ENCODE results near the gene GGT6.

The GGT6 gene

DNA sequence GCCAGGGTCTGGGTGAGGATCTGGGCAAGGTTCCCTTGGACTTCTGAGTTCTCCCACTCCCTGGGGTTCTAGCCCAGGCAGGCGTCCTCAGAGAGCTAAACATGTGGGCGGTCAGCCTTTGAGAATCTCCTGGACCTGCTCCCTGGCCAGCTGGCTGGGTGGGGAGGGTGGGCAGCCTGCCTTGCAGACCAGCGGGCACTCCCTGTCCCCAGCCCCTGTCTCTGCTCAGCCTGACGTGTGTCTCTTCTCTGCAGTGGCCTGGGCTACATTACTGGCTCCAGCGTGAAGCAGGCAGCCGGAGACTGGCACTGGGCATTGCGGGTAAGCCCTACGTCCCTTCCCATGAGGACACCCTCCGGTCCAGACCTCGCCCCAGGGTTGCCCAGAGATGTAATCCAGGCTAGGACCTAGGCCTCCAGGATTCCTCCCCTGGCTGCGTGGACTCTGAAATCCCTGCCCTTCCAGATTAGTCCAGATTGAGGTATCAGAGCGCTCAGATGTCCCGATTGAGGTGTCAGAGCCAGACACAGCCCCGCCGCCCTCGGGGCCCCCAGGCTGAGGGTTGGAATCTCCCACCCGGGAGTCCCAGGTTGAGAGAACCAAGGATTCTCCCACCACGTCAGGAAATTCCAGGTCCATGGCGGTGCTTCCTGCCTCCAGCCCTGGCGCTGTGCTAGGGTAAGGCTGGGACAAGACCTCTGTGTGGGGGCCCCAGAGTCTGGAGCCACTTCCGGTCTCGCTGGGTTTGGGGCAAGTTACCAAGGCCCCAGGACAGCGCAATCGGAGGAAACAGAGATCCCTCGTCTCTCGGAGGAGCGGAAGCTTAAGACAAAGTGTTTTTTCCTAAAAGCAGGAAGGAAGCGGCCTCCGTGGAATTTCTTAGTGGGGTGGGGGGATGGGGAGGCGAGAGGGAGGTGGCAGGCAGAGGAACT, 29.3 kb downstream of the GGT6 start:
- H3K4me1 ChIP-seq (ENCODE audit: control insufficient read depth, insufficient read depth, low read length) = peaks cover 22% of the 10 kb centered on the region
- H3K27ac ChIP-seq (ENCODE audit: low read length) = no peak overlapping the region
- H3K9me3 ChIP-seq (ENCODE audit: control insufficient read depth in 2 of 2, low read length in 2 of 2) = no peaks in the 10 kb centered on the region
- no peaks in the 10 kb centered on the region for H3K36me3 ChIP-seq (ENCODE audit: control insufficient read depth in 2 of 2, insufficient read depth in 2 of 2, low read length in 2 of 2)
- no peak overlapping the region for H3K4me3 ChIP-seq (ENCODE audit: low read length in 2 of 2)
- H3K27me3 ChIP-seq (ENCODE audit: control insufficient read depth in 1 of 2, insufficient read depth in 2 of 2, low read length in 2 of 2) = peaks cover 0 to 2% of the 10 kb centered on the region in 2 donors
- no peak overlapping the region for H3K9ac ChIP-seq (ENCODE audit: low read length in 2 of 2)

DNA sequence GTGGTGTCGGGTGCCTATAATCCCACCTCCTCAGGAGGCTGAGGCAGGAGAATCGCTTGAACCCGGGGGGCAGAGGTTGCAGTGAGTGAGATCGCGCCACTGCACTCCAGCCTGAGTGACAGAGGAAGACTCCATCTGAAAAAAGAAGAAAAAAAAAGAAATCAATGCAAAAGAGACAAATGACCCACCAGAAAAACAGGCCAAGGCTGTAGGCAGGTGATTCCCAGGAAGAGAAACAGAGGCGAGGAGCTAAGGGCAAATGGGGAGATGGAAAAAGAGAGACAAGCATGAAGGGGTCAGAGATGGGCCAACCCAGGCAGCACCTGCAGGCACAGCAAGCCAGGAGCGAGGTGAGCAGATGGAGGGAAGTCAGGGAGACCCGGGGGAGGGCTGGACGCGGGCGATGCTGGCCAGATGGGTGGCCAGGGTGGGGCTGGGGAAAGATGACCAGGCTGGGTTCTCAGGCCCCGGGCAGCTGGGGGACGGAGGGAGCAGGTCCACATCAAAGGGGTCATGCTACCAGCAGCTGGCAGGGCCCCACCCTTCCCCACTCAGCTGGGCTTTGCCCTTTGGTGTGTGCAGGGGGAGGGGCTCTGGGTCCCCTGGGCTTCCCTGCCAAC, 30.7 kb downstream of the GGT6 start:
- Histone ChIP-seq H3K4me1 (ENCODE audit: control insufficient read depth, insufficient read depth, low read length) (peaks cover 13% of the 10 kb centered on the region), H3K27ac (ENCODE audit: low read length) (no peak overlapping the region), H3K27me3 (ENCODE audit: control insufficient read depth in 1 of 2, insufficient read depth in 2 of 2, low read length in 2 of 2) (peaks cover 0 to 2% of the 10 kb centered on the region in 2 donors), H3K9ac (ENCODE audit: low read length in 2 of 2) (no peak overlapping the region), H3K9me3 (ENCODE audit: control insufficient read depth in 2 of 2, low read length in 2 of 2) (no peaks in the 10 kb centered on the region), H3K36me3 (ENCODE audit: control insufficient read depth in 2 of 2, insufficient read depth in 2 of 2, low read length in 2 of 2) (no peaks in the 10 kb centered on the region), H3K4me3 (ENCODE audit: low read length in 2 of 2) (no peak overlapping the region)

DNA sequence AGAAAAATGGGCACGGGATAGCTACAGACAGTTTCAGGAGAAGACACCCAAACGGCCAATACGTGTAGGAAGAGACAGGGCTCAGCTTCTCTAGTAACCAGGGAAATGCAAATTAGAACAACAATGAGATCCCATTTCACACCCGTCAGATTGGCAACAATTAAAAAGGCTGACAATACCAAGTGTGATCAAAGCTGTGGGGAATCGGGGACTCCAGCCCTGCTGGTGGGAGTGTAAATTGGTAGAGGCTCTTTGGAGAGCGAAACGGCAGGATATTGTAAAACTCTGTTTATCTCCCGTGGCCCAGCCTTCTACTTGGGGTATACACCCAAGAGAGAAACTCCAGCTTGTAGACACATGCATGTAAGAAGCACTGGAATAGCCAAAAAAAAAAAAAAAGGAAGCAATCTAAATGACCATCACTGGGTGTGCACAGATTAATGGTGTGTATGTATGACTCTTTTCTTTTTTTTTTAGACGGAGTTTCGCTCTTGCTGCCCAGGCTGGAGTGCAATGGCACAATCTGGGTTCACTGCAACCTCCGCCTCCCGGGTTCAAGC, 32.7 kb downstream of the GGT6 start:
- H3K4me1 ChIP-seq (ENCODE audit: control insufficient read depth, insufficient read depth, low read length) = peaks cover 3% of the 10 kb centered on the region
- no peaks in the 10 kb centered on the region for H3K36me3 ChIP-seq (ENCODE audit: control insufficient read depth in 2 of 2, insufficient read depth in 2 of 2, low read length in 2 of 2)
- H3K27me3 ChIP-seq (ENCODE audit: control insufficient read depth in 1 of 2, insufficient read depth in 2 of 2, low read length in 2 of 2) = peaks cover 0 to 2% of the 10 kb centered on the region in 2 donors
- H3K9ac ChIP-seq (ENCODE audit: low read length in 2 of 2) = no peak overlapping the region
- H3K9me3 ChIP-seq (ENCODE audit: control insufficient read depth in 2 of 2, low read length in 2 of 2) = no peaks in the 10 kb centered on the region
- H3K4me3 ChIP-seq (ENCODE audit: low read length in 2 of 2) = no peak overlapping the region
- no peak overlapping the region for H3K27ac ChIP-seq (ENCODE audit: low read length)

DNA sequence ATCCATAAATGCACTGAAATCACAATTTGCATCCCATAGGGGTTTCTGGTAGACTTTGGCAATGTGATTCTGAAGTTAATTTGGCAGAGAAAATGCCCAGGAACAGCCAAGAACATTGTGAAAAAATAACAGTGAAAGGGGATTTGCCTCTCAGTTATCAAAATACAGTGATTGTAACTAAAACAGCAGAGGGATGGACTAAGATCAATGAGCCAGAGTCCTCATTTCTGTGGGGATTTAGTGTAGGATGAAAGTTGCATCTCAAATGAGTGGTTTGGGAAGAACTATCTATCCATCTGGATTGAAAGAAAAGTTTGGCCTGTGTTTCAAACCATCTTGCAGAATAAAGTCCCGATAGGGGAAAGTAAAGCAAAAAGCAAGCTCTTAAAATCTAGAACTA, 33.2 kb downstream of the GGT6 start:
- Histone ChIP-seq H3K27ac (ENCODE audit: low read length) (no peak overlapping the region), H3K36me3 (ENCODE audit: control insufficient read depth in 2 of 2, insufficient read depth in 2 of 2, low read length in 2 of 2) (no peaks in the 10 kb centered on the region), H3K27me3 (ENCODE audit: control insufficient read depth in 1 of 2, insufficient read depth in 2 of 2, low read length in 2 of 2) (no peaks in the 10 kb centered on the region), H3K9me3 (ENCODE audit: control insufficient read depth in 2 of 2, low read length in 2 of 2) (no peaks in the 10 kb centered on the region), H3K9ac (ENCODE audit: low read length in 2 of 2) (no peak overlapping the region), H3K4me1 (ENCODE audit: control insufficient read depth, insufficient read depth, low read length) (peaks cover 3% of the 10 kb centered on the region), H3K4me3 (ENCODE audit: low read length in 2 of 2) (no peak overlapping the region)

DNA sequence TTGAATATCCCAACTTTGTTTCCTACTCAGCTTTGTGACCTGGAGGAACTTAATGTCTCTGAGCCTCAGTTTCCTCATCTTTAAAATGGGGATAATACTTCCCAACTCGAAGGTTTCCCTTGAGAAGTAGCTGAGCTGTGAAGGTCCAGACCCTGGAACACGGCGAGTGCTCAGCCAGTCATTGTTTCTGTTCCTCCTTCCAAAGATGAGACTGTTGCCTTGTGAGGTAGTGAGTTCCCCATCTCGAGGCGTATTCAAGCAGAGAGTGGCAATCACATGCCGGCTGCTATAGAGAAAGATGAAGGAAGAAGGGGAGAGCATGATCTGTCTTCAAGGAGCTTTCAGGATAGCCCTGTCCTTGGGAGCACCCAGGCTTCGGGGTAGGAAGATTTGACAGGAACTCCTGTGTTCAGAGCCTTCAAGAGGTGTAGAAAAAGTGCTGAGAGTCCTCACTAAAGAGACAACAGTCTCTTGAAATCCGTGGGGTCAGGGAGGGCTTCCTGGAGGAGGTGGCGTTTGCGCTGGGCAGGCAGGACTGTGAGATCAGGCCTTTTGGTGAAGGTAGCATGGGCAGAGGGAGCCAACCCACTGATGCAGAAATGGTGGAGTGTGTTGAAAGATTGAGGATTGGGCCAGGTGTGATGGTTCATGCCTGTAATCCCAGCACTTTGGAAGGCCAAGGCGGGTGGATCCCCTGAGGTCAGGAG, 34.5 kb downstream of the GGT6 start:
- Histone ChIP-seq H3K36me3 (ENCODE audit: control insufficient read depth in 2 of 2, insufficient read depth in 2 of 2, low read length in 2 of 2) (no peaks in the 10 kb centered on the region), H3K27ac (ENCODE audit: low read length) (no peak overlapping the region), H3K9ac (ENCODE audit: low read length in 2 of 2) (no peak overlapping the region), H3K4me3 (ENCODE audit: low read length in 2 of 2) (no peak overlapping the region), H3K27me3 (ENCODE audit: control insufficient read depth in 1 of 2, insufficient read depth in 2 of 2, low read length in 2 of 2) (no peaks in the 10 kb centered on the region), H3K4me1 (ENCODE audit: control insufficient read depth, insufficient read depth, low read length) (peaks cover 3% of the 10 kb centered on the region), H3K9me3 (ENCODE audit: control insufficient read depth in 2 of 2, low read length in 2 of 2) (no peaks in the 10 kb centered on the region)

DNA sequence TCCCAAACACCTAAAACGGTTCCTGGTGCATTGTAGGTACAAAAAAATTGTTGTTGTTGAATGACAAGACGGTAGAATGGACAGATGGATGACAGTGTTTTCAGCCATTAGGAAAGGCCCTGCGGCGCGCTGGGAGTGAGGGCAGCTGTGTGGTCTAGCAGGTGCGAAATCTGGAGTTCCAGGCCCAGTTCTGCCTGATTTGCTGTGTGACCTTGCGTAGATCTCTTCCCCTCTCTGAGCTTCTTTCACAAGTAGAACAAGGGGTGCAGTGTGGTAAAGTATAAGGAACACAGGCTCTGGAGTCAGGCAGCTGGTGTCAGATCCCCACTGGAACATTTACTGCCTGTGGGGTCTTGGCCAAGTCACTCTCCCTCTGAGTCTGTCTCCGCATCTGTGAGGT, 36.4 kb downstream of the GGT6 start:
- no peak overlapping the region for H3K27ac ChIP-seq (ENCODE audit: low read length)

DNA sequence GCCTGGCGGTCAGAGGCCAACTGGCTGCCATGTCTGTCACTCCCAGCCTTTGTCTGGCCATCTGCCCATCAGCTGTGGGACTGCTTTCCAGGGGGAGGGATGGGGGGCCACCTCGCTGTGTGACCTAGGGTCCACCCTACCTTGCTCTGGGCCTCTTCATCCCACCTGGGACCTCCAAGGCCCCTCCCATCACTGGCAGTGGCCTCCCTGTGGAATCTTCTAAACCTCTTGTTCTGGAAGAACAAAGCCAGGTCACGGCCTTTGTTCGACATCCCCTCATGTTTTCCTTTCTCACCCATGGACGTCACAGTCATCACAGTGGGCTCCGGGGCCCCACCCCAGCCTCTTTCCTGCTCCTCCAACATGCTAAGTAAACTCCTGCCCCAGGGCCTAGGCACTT, 37.7 kb downstream of the GGT6 start:
- H3K27ac ChIP-seq (ENCODE audit: low read length) = no peak overlapping the region
- H3K4me3 ChIP-seq (ENCODE audit: low read length in 2 of 2) = no peak overlapping the region
- H3K9me3 ChIP-seq (ENCODE audit: control insufficient read depth in 2 of 2, low read length in 2 of 2) = no peaks in the 10 kb centered on the region
- H3K4me1 ChIP-seq (ENCODE audit: control insufficient read depth, insufficient read depth, low read length) = peaks cover 7% of the 10 kb centered on the region
- no peaks in the 10 kb centered on the region for H3K27me3 ChIP-seq (ENCODE audit: control insufficient read depth in 1 of 2, insufficient read depth in 2 of 2, low read length in 2 of 2)
- no peaks in the 10 kb centered on the region for H3K36me3 ChIP-seq (ENCODE audit: control insufficient read depth in 2 of 2, insufficient read depth in 2 of 2, low read length in 2 of 2)
- no peak overlapping the region for H3K9ac ChIP-seq (ENCODE audit: low read length in 2 of 2)

More for the DNA sequence above, 36.4 kb downstream of the GGT6 start:
- H3K4me1 ChIP-seq (ENCODE audit: control insufficient read depth, insufficient read depth, low read length) = peaks cover 7% of the 10 kb centered on the region
- no peak overlapping the region for H3K9ac ChIP-seq (ENCODE audit: low read length in 2 of 2)
- no peaks in the 10 kb centered on the region for H3K36me3 ChIP-seq (ENCODE audit: control insufficient read depth in 2 of 2, insufficient read depth in 2 of 2, low read length in 2 of 2)
- H3K27me3 ChIP-seq (ENCODE audit: control insufficient read depth in 1 of 2, insufficient read depth in 2 of 2, low read length in 2 of 2) = no peaks in the 10 kb centered on the region
- no peaks in the 10 kb centered on the region for H3K9me3 ChIP-seq (ENCODE audit: control insufficient read depth in 2 of 2, low read length in 2 of 2)
- no peak overlapping the region for H3K4me3 ChIP-seq (ENCODE audit: low read length in 2 of 2)

DNA sequence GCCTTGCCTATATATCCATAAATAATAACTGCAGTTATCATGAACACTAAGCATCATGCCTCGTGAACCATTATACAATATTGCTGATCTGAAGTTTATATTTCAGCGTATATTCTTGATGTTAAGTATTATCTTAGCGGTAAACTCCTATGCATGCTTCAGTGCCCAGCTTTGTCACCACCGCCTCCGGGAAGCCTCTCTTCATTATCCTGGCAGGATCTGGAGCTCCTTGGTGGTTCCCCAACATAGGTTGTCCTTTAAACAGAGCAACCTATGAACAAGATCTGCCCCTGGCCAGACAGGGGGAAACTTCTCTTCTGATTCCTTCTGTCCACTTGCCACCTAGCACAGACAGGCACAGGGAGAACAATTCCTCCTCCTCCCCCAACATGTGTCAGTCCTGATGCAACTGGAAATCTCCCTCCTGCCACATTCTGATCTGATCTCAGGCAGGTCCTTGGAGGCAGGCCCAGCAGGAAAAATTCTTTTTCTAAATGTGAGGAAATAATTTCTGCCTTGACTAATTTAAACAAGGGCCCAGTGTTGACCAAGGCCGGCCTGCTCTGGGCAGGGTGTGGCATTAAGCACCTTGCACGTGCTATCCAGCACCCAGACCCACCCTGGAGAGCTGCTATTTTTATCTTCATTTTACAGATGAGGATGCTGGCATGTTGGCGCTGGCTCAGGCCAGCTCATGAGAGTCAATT, 39.3 kb downstream of the GGT6 start:
- Histone ChIP-seq H3K27ac (ENCODE audit: low read length) (no peak overlapping the region), H3K36me3 (ENCODE audit: control insufficient read depth in 2 of 2, insufficient read depth in 2 of 2, low read length in 2 of 2) (no peaks in the 10 kb centered on the region), H3K9ac (ENCODE audit: low read length in 2 of 2) (no peak overlapping the region)

DNA sequence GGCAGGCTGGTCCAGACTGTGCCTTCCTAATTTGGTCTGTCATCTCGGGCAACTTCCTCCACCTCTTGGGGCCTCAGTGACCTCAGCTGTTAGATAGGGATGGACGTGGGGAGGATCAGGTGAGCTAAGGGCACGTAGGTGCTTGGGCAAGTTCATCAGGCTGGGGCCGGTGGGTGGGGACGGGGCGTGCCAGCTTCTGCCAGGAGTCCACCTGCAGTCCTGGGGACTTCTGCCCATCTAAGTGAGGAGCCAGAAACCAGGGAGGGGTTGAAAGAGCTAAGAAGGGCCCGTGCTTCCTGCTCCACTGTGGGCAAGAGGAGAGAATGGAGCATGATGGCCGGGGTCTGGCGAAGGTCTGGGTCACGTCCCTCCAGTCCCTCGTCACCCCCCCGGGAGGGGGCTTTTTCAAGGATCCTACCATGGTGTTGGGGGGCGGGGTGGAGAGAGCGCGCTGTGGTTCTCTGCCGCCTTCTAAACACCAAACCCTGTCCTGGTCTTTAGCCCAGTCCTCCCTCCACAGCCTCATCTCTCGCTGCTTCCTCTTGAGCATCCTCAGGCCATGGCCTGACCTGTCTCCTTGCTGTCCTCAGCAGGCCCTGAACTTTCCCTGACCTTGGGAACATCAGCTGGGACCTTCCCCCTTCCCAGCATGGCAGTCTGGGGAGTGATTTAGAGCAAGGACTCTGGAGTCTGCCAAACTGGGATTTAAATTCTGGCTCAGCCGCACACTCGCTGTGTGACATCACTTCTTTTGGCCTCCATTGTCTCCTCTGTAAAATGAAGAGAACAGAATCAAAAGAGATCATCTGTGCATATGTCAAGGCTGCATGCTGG, 40.1 kb downstream of the GGT6 start:
- Histone ChIP-seq H3K9me3 (ENCODE audit: control insufficient read depth in 2 of 2, low read length in 2 of 2) (no peaks in the 10 kb centered on the region), H3K9ac (ENCODE audit: low read length in 2 of 2) (no peak overlapping the region), H3K36me3 (ENCODE audit: control insufficient read depth in 2 of 2, insufficient read depth in 2 of 2, low read length in 2 of 2) (no peaks in the 10 kb centered on the region), H3K4me1 (ENCODE audit: control insufficient read depth, insufficient read depth, low read length) (peaks cover 6% of the 10 kb centered on the region), H3K27me3 (ENCODE audit: control insufficient read depth in 1 of 2, insufficient read depth in 2 of 2, low read length in 2 of 2) (no peaks in the 10 kb centered on the region), H3K27ac (ENCODE audit: low read length) (peak overlapping the region; percentile 62), H3K4me3 (ENCODE audit: low read length in 2 of 2) (no peak overlapping the region)

More for the DNA sequence above, 39.3 kb downstream of the GGT6 start:
- Histone ChIP-seq H3K9me3 (ENCODE audit: control insufficient read depth in 2 of 2, low read length in 2 of 2) (no peaks in the 10 kb centered on the region), H3K4me1 (ENCODE audit: control insufficient read depth, insufficient read depth, low read length) (peaks cover 6% of the 10 kb centered on the region), H3K4me3 (ENCODE audit: low read length in 2 of 2) (no peak overlapping the region), H3K27me3 (ENCODE audit: control insufficient read depth in 1 of 2, insufficient read depth in 2 of 2, low read length in 2 of 2) (no peaks in the 10 kb centered on the region)

All from stomach smooth muscle (tissue), 2 donors.